HG02571 (cell line): ENCODE data around the gene KRTAP5-4.
"Not testable (repeated sequence)": the region's sequence is repeated elsewhere in the genome, so short reads cannot be mapped to it uniquely, and the experiment has no call there.

Experiments
- ATAC-seq: cut with Tn5 transposase; IDR thresholded peaks from one replicate; pipeline ENCODE4 v1.9.1; 2021; ENCODE audit warnings: mild to moderate bottlenecking, moderate library complexity; ENCODE audit not compliant: unreplicated experiment

KRTAP5-4 gene

DNA sequence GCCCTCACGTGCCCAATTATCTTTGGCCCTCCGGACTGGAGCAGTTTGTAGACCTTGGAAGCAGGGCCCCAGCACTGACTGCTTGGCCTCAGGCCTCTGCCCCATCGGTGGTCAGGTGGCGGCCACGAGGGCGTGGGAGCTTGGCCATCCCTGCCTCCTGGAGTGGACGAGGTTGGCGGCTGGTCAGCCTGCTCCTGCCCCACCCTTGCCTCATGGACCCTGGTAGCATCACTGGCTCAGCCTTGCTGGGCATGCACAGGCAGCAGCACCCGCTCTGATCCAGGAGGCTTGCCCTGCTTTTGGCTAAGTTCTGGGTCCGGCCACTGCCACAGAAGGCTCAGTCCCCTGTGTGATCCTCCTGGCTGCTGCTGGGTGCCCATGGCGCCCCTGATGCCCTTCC, 17.8 kb downstream of the KRTAP5-4 start:
- no peak for ATAC-seq

DNA sequence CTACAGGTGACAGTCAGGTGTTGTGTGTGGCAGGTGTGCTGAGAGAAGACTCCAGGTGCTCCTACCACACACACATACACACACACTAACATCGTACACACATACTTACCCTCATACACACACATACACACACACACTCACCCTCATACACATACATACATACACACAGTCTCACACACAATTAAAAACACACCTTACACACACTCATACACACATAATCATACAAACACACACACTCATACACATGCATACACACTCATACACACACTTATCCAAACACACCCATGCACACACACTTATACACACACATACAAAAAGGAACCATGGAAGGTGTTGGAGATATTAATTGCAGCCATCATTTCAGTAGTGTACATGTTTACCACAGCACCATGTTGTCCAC, 18.3 kb downstream of the KRTAP5-4 start:
- no peak for ATAC-seq

DNA sequence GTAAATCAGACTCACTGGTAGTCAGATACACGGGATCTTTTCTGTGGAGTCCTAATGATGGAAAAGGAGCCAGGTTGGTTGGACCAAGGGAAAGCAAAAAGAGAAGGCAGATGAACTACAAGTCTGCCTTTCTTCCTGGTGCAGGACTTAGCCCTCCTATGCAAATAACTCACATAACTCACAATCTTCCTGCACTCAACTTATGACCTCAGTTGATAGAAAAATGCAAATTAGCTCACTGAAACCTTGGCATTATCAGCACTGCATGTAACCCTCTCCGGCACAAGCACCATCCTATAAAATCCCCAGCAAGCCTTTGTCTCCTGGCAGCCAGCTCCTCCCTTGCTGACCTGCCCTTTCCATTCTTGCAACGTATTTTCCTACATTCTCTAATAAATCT, 20.3 kb downstream of the KRTAP5-4 start:
- not testable (repeated sequence) for ATAC-seq

DNA sequence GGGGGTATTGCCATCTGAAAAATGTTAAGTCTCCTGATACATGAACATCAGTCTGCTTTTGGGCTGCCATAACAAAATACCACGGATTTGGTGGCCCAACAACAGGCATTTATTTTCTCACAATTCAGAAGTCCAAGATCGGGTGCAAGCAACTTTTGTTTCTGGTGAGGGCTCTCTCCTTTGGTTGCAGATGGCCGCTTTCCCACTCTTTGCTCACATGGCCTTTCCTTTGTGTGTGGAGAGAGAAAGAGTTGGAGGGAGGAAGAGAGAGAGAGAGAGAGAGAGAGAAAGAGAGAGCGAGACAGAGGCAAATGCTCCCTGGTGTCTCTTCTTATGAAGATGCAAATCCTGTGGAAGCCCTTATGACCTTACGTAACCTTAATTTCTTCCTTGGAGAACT, 21.3 kb downstream of the KRTAP5-4 start:
- no peak for ATAC-seq

DNA sequence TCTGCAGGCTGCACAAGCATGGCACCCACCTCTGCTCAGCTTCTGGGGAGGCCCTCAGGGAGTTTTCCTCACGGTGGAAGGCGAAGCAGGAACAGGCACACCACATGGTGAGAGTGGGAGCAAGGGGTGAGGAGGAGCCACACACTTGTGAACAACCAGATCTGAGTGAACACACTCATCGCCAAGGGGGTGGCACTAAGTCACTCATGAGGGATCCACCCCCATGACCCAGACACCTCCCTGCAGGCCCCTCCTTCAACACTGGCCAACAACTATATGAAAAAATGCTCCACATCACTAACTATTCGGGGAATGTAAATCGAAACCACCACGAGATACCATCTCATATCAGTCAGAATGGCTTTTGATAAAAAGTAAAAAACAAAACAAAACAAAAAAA, 23.1 kb downstream of the KRTAP5-4 start:
- ATAC-seq, result no peak

DNA sequence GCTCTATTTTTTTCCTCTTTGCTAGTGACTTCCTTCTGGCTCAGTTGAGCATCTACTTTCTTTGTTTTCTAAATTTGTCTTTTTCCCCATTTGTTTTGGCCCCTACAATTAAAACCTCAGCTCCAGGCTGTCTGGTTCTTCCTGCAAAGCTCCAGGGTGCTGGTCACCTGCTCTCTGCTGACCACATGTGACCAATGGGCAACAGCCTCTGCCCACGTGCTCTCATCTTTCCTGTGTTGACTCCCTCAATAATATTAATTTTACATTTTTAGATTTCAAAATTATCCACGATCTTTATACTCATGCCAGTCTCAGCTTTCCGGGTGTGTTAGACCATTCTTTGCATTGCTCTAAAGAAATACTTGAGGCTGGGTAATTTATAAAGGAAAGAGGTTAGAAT, 23.5 kb downstream of the KRTAP5-4 start:
- not testable (repeated sequence) for ATAC-seq

DNA sequence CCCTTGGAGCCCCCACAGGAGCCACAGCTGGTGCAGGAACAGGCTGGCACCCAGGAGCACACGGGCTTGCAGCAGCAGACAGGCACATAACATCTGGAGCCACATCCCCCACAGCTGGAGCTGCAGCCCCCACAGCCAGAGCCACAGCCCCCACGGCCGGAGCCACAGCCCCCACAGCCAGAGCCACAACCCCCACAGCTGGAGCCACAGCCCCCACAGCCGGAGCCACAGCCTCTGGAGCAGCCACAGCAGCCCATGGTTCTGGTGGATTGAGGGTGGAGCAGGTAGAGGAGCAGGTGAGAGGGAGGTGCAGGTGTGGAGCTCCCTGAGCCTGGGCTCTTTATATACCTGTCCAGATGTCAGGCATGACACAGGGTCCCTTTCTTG, 24.0 kb downstream of the KRTAP5-4 start, which contains the start of gene KRTAP5-2:
KRTAP5-2 (minus strand) TSS at position 301 of the 387 bp plus-strand sequence; CDS start at position 257, 44 bp downstream.
- ATAC-seq, result no peak

DNA sequence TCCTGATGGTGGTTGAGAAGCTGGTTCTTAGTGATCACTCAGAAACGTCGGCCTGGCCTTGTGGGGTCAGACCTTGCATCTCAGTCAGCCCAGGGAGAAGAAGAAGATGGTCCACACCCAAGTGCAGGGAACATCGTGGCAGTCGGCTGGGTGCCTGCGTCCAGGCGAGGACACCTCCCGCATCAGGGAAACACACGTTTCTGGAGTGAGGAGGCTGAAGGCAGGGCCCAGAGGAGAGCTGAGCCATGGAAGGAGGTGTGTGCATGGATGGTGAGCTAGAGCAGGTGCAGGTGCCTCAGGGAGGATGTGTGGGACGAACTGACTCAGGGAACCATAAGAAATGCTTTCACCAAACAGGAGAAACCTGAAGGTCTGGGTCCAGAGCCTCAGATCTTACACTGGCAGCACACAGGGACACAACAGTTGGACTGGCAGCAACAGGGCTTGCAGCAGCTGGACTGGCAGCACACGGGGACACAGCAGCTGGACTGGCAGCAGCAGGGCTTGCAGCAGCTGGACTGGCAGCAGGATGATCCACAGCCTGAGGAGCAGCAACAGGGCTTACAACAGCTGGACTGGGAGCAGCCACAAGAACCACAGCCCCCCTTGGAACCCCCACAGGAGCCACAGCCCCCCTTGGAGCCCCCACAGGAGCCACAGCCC, 24.5 kb downstream of the KRTAP5-4 start:
- ATAC-seq, result no peak

DNA sequence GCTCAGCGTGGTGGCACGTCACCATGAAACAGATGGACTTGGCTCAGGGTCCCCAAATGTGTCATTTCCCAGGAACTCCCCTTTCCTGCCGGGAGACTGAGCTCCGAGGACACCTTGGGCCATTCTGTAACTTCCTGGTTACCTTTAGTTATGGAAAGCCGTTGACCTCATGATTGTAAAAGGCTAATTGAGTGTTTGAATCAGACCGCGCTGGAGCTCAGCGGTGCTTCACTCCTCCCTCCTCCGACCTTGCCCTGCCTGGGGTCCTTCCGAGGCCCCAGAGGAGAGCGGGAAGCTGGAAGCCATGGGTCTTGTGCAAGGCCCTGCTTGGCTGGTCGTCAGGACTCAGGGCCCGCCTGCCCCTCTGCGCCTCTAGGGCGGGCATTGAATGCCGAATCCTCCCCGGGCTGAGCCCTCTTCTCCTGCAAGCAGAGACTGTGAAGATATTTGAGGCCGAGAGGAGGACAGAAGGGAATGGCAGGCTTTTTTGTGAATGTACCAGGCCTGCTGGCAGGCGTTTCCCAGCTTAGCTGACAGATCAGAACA, 25.3 kb downstream of the KRTAP5-4 start:
- ATAC-seq, result not testable (repeated sequence)

DNA sequence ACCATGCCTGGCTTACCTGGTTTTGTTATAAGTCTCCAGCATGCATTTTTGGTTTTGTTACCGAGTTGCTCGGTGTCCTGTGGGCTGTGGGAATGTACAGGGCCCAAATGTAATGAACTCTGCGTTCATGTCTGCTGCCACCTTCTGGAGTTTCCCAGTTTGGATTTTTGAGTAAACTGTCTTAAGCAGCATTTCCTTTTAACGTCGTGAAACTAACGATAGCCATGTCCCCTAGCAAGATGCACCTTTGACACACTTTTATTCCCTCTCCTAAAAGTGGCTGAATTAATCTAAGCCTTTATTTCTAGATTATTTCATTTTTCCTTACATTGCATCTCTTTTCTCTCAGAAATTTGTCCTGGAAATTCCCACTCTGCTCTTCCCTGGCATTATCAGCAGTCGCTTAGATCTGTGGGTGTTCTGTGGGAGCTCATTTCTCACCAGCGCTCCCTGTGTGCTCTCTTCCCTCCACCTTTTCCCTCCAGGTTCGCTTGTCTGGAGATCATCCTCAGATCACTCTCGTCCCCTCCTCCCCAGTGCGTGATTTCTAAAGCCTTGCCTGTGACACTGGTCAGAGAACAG, 25.9 kb downstream of the KRTAP5-4 start:
- not testable (repeated sequence) for ATAC-seq

DNA sequence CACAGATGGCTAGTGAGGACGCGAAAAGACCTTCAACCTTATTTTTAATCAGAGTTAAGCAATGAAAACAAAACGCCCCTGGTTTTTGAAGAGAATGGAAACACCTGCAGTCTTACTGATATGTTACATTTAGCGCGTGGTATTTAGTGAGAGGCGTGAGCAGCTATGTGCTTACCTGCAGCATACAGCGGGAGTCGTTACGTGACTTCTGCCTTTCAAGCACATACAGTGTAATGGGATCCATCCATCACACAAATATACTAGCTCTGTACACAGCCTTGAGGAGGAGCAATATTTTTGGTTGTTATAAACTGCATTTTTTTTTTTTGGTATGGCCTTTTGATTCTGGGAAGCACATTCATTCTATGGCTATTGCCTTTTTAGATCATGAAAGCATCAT, 29.3 kb downstream of the KRTAP5-4 start:
- ATAC-seq, result no peak

DNA sequence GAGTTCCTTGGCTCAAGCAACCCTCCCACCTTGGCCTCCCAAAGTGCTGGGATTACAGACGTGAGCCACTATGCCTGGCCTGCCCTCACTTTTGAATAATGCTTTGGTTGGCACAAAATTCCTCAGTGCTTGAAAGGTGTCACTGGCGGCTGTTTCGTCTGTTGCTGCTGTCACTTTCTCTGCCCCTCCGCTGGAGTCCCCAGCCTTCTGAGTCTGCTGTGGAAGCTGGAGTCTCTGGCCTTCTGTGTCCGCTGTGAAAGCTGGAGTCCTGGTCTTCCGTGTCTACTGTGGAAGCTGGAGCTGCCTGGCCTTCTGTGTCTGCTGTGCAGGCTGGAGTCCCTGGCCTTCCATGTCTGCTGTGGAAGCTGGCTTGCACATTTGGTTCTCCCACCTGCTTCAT, 31.9 kb downstream of the KRTAP5-4 start:
- ATAC-seq, result no peak

DNA sequence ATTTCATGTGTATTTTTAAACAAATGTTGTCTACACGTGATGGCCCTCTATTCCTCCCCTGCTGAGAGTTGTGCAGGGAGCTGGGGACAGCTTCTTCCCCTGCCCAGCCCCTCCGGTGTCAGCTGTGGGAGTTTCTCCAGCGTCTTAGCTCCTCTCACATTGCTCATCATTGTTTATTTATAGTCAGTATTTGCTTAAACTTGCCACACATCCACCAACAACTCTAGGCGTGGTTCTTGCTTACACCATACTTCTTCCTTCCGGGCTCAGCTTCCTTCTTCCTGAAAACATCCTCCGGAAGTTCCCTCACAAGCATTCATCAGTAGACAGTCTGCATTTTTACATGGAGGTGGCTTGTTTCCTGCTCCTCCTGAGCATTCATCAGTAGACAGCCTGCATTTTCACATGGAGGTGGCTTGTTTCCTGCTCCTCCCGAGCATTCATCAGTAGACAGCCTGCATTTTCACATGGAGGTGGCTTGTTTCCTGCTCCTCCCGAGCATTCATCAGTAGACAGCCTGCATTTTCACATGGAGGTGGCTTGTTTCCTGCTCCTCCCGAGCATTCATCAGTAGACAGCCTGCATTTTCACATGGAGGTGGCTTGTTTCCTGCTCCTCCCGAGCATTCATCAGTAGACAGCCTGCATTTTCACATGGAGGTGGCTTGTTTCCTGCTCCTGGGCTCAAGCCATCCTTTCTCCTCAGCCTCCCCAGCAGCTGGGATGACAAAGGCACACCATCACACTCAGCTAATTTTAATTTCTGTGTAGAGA, 32.6 kb downstream of the KRTAP5-4 start:
- ATAC-seq, result not testable (repeated sequence)

DNA sequence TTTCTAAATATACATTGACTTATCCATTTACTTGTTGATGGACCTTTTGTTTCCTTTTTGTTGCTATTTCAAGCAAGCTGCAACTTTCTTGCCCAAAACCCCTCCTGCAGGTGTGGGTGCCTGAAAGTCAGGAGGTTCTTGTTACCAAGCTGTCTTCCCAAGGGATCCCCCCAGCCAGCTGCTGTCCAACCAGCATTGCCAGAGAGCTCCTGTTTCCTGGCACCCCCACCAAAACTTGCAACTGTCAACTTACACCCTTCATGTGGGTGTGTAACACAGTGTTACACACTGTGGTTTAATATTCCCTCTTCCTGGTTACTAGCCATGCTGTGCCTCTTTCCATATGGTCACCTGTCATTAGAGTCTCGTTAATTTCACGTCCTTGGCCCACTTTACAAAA, 35.2 kb downstream of the KRTAP5-4 start:
- ATAC-seq, result no peak

DNA sequence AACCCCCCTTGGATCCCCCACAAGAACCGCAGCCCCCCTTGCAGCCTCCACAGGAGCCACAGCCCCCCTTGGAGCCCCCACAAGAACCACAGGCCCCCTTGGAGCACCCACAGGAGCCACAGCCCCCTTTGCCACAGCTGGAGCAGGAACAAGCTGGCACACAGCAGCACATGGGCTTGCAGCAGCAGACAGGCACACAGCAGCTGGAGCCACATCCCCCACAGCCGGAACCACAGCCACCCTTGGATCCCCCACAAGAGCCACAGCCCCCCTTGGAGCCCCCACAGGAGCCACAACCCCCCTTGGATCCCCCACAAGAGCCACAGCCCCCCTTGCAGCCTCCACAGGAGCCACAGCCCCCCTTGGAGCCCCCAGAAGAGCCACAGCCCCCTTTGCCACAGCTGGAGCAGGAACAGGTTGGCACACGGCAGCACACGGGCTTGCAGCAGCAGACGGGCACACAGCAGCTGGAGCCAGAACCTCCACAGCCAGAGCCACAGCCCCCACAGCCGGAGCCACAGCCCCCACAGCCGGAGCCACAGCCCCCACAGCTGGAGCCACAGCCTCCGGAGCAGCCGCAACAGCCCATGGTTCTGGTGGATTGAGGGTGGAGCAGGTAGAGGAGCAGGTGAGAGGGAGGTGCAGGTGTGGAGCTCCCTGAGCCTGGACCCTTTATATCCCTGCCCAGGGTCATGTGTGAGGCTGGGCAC, 37.1 kb downstream of the KRTAP5-4 start, which contains the start of gene KRTAP5-1:
KRTAP5-1 (minus strand) TSS at position 623 of the 710 bp plus-strand sequence; CDS start at position 589, 34 bp downstream.
- not testable (repeated sequence) for ATAC-seq

DNA sequence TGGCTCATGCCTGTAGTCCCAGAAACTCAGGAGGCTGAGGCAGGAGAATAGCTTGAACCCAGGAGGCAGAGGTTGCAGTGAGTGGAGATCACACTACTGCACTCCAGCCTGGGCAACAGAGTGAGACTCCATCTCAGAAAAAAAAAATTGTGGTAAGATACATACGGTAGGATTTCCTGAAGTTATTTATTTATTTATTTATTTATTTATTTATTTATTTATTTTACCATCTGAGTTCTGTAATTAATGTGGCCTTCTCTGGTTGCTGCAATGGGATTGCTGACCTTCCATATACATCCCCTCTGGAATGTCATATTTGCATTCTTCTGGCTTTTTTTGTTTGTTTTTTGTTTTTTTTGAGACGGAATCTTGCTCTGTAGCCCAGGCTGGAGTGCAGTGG, 39.0 kb downstream of the KRTAP5-4 start:
- not testable (repeated sequence) for ATAC-seq

DNA sequence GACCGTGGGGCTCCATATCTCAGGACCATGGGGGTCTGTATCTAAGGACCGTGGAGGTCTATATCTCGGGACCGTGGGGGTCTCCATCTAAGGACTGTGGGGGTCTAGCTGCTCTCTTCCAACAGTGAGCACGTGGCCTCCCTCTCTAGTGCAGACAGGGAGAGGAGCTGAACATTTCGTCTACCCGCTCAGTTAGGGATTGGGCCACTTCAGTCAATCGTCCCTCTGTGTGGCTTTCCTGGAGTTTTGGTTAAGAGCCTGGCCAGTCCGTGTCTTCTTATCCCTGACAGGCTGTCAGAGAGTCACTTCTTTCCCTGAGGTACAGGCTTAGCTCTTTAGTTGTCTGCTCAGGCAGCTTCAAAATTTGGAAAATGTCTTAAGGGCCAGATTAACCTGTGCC, 40.0 kb downstream of the KRTAP5-4 start:
- ATAC-seq, result no peak

DNA sequence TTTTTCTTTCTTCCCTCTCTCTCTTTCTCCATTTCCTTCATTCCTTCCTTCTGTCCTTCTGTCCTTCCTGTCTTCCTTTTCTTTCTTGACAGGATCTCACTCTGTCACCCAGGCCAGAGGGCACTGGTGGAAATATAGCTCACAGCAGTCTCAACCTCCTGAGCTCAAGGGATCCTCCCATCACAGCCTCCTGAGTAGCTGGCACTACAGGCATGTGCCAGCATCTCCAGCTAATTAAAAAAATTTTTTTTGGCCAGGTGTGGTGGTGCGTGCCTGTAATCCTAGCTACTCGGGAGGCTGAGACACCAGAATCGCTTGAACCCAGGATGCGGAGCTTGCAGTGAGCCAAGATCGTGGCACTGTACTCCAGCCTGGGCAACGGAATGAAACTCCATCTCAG, 45.1 kb downstream of the KRTAP5-4 start:
- ATAC-seq, result no peak

DNA sequence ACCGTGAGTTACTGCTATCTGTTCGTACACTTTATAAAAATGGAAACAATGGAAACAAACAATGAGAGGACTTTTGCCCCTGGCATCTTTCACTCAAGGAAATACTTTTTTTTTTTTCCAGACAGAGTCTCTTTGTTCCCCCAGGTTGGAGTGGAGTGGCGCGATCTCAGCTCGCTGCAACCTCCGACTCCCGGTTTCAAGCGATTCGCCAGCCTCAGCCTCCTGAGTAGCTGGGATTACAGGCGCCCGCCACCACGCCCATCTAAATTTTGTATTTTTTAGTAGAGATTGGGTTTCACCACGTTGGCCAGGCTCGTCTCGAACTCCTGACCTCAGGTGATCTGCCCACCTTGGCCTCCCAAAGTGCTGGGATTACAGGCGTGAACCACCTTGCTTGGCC, 46.2 kb downstream of the KRTAP5-4 start:
- not testable (repeated sequence) for ATAC-seq

DNA sequence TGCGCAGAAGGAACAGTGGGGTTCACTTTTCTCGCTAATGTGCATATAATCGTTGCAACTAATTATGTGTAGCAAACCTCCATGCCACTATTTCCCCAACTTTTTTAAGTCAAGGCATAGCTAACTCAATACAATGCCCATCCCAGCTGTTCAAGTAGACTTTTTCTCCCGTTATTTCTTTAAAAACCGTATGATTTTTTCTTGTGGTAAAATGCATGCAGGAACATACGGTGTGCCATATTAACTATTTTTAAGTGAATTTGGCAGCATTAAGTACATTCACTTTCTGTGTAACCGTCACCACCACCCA, 47.0 kb downstream of the KRTAP5-4 start:
- ATAC-seq, result no peak
